DMS153 (cell line): ENCODE measurements around the gene ZP1.
A peak's percentile ranks its signal among the peaks of the same experiment; 100 is the strongest.

Experiments
- DNase-seq: peaks from one replicate; lab custom pipeline; 2025; lab: John Stamatoyannopoulos, UW

Gene ZP1

DNA sequence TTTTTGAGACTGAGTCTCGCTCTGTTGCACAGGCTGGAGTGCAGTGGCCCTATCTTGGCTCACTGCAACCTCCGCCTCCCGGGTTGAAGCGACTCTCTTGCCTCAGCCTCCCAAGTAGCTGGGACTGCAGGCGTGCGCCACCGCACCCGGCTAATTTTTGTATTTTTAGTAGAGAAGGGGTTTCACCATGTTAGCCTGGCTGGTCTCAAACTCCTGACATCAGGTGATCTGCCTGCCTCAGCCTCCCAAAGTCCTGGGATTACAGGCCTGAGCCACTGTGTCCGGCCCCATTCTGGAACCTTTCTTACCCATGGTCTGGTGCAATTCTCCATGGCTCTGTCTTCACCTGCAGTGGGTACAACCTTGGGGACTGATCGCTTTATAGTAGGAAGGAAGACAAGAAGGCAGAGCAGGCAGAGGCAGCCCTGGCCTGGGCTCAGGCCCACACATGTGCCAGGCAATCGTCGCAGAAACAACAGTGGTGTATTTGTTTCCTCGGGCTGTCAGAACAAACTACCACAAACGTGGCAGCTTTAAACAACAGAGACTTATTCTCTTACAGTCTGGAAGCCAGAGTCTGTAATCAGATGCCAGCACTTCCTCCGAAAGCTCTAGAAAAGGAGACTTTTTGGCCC lies 7.6 kb upstream of the ZP1 start:
- no peak for DNase-seq

GRCh38 chr11:60860943-60861342 lies 6.4 kb upstream of the ZP1 start:
- no peak for DNase-seq

GRCh38 chr11:60862171-60862570 lies 5.2 kb upstream of the ZP1 start:
- DNase-seq = no peak

DNA sequence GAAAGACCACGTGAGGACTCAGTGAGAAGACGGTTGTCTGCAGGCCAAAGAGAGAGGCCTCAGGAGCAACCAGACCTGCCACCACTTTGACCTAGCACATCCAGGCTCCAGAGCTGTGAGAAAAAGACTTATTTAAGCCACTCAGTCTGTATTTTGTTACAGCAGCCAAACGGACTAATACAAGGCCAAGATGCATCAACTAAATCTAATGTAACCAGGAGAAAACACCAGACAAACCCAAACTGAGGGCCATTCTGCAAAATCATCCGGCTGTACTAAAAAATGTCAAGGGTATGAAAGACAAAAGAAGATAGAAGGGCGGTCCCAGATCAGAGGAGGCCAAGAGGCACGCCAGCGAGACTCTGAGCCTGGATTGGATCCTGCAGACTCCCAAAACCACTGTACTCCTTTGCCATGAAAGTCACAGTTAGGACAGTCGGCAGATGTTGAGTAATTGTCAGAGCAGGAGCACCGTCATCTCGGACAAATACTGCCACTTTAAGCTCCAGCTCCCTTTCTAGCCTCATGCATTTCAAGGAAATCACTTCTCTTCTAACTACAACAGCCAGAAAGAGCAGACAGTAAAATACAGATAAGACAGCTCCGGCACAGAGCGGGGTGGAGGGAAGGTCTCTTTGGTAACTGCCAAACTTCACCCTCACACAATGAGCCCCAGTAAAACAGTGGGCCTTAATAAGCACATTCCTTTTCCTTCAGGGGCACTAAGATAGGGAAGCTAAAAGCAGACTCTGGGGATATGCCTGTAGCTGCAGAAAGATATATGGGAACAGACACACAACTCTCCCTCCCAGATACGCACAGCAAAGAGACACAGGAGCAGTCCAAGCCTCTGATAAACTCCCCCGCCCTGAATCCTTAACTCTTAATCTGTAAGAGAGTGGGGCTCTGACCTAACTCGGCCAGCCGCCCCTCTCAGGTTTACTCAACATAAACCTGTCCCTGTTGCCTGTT lies 3.5 kb upstream of the ZP1 start:
- DNase-seq = no peak

DNA sequence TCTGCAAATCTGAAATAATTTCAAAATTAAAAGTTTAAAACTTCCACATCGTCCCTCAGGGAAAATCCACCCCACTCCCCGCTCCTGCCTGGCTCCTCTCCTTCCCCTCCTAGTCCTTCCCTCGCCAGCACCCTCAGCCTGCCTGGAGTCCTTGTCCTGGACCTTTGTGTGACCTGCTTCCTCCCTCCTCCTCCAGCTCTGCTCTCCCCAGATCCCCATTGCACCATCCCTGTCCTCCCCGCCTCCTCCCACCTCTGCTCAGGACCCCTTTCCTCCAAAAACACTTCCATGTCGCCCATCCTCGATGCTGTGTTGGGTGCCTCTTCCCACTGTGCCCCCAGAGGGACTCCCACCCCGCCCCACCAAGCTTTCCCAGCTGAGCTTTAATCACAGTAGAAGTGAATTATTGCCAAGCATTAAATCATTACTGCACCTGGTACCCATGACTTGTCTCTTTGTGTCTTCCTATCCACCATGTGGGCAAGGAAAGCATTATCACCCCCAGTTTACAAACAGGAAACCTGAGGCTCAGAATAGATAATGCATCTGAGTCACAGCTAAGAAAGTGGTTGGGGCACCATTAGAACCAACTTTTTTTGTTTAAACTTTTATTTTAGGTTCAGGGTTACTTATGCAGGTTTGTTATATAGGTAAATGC lies 2.4 kb upstream of the ZP1 start:
- no peak for DNase-seq

- DNase-seq = no peak
These were observed 734 bp downstream of the ZP1 start for GRCh38 chr11:60867871-60868681.

DNA sequence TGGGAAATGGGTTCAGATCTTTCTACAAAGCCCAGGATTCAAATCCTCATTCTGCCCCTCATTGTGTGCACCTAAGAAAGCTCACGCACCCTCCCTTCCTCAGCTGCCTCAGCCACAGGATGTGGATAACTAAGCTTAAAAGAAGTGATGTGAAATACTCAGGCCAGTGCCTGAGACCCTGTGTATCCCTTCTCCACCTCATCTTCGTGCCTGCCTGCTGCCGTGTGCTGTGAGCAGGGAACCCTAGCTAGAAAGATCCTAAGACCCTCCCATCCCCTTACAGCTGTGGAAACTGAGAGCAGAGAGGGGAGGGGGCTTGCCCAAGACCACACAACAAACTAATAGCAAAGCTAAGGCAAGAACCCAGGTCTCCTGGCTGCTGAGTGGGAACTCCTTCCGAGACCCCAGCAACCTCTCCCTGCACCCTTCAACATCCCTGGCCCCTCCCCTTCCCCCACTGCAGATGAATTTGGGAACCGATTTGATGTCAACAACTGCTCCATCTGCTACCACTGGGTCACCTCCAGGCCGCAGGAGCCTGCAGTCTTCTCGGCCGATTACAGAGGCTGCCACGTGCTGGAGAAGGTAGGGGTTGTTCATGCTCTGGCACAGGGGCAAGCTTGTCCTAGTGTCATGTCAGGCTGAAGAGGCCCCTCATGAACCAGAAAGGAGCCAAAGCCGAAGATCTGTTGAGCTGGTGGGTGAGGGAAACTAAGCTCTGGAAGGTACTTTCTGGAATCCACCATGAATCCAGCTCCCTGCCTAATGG lies 1.5 kb downstream of the ZP1 start:
- DNase-seq = no peak

- DNase-seq = no peak
These were observed 2.1 kb downstream of the ZP1 start for GRCh38 chr11:60869451-60869825.

GRCh38 chr11:60870276-60870675 lies 2.9 kb downstream of the ZP1 start:
- DNase-seq = peak; percentile 1

GRCh38 chr11:60870733-60871377 lies 3.5 kb downstream of the ZP1 start:
- DNase-seq = no peak

GRCh38 chr11:60871378-60872061 lies 4.2 kb downstream of the ZP1 start:
- DNase-seq = no peak

DNA sequence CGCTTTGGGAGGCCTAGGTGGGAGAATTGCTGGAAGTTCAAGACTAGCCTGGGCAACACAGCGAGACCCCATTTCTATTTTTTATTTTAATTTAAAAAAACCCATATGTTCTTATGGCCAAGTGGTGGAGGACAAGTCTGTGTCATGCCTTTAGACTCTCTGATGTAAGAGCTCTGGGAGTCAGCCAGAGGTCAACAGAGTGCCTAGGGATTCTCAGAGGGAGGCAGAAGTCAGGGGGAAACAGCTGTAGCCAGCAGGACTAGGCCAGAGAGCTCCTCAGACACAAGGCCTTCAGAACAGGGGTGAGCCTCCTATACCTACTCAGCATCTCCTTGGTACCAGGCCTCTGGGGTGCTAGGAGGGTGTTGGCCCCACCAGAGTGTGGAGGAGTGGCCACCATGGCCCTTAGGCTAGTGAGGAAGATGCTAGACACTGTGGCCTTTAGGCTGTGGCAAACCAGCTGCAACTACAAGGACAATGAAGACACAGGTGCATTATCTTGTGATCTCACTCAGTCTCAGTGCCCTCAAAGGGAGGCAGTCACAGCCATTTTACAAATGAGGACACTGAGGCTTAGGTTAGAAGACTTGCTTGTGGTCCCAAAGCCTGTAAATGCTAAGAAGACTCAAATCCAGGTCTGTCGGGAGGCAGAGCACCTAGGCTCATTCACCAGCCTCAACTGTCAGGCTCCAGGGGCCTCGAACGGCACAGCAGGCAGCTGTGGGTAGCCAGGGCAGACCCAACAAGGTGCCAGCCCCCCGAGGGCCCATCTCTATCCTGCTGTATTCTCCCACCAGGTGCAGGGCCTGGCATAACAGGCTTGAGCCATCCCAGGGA lies 5.0 kb downstream of the ZP1 start:
- no peak for DNase-seq

- peak; percentile 2 for DNase-seq
These were observed 5.7 kb downstream of the ZP1 start for GRCh38 chr11:60872961-60873524.

GRCh38 chr11:60873533-60873932 lies 6.2 kb downstream of the ZP1 start:
- DNase-seq = no peak

DNA sequence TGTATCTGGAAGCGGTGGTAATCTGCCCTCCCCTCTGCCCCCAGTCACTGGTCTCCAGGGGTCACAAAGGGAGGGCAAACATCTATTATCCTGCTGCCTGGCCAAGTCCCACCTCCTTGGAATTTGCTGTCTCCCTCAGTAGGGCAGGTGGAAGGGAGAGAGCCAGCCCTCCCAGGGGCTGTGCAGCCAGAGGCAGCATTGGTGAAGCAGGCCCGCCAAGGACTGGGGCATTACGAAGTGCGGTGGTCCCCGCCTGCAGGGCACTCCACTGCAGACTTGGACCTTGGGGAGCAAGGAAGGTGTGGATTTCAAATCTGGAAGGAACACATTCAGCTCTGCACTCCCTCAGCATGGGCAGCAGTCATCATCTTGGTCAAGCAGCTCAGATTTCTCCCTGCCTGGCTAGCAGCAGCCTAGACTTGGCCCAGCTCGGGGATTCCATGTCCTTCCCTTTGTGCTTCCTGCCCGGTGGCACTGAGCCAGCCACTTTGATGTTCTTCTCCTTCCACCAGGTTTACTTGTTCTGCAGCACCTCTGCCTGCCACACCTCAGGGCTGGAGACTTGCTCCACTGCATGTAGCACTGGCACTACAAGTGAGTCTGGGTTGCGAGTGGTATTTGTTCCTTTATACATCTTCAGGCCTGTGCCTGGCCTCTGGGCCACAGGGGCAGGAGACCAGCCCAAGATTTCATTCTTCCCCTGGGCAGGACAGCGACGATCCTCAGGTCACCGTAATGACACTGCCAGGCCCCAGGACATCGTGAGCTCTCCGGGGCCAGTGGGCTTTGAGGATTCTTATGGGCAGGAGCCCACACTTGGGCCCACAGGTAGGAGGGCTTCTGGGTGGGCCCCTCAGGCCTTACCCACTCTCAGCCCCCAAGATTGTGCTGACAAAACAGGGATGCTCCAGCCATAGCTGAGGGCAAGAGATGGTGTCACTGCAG lies 7.4 kb downstream of the ZP1 start:
- DNase-seq = no peak

GRCh38 chr11:60875366-60876167 lies 8.2 kb downstream of the ZP1 start:
- DNase-seq = no peak

- no peak for DNase-seq
These were observed 8.8 kb downstream of the ZP1 start for GRCh38 chr11:60876168-60876485.
